HG02678 (cell line): ENCODE measurements around the gene ADM.

Source experiments
- ATAC-seq: cut with Tn5 transposase; IDR thresholded peaks from one replicate; pipeline ENCODE4 v1.9.1; 2021; ENCODE audit warnings: mild to moderate bottlenecking, moderate library complexity; ENCODE audit not compliant: unreplicated experiment

ADM gene

GRCh38 chr11:10289765-10290380, 15.0 kb upstream of the ADM start:
- ATAC-seq, result no peak

DNA sequence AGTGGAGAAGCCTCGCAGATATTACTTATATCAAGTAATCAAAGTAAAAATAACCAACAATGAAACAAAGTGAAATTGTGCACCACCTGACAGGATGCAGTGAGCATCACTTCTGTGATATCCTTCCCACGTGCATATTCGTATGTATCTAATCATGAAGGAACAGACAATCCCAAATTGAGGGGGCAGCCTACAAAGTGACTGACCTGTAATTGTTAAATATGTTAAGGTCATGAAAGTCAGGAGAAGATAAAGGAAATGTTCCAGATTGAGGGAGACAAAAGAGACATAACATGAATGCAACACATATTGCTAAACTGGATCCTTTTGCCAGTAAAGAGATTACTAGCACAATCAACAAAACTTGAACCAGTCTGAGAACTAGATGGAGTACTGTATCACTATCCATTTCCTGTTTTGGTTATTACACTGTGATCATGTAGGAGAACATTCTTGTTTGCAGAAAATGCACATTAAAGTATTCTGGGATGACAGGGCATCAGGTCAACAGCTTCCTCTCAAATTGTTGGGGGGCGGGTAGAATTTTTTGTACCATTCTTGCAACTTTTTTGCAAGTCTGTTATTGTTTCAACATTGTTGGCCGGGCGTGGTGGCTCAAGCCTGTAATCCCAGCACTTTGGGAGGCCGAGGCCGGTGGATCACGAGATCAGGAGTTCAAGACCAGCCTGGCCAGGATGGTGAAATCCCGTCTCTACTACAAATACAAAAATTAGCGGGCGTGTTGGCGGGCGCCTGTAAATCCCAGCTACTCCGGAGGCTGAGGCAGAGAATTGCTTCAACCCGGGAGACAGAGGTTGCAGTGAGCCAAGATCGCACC, 12.9 kb upstream of the ADM start:
- ATAC-seq, result no peak

DNA sequence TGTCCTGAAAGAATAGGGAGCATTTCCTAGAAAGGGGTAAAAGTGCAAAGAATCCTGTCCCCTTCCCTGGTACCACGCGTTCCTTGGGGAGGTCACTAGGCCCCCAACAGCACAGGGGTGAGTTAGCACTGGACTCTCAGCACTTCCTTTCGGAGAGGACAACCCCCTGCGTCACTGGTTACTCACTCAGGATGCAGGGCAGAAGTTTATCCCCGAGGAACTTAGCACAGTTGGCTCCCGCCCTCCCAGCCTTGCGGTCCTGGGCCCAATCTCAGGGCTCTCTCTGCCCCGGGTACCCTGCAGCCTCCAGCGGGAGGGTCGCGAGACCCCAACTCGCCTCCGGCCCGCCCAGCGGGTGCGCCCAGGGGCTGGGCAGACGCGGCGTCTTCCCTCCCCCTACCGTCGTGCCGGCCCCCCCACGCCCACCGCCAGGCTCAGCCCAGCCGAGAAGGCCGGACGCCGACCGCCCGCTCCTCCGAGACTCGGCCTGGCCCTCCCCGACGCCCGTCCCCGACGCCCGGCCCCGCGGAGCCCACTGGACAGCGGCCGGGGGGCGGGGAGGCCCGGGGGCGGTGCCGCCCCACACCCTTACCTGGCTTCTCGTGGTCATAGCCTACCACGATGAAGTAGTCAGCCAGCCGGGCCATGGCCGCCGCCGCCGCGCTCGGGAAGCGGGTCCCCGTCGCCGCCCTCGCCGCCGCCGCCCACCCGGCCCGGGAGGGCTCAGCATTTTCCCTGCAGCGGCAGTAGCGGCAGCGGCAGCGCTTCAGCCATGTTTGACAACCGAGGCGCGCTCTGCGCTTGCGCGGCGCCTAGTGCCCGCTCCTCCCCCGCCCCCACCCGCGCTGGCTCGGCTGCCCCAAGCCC, 11.2 kb upstream of the ADM start, which contains the start of gene SBF2:
Gene SBF2, minus strand, starts transcription at position 797 of the 867 bp plus-strand sequence. Its CDS starts 150 bp downstream, at position 647.
- ATAC-seq, result peak; percentile 45

DNA sequence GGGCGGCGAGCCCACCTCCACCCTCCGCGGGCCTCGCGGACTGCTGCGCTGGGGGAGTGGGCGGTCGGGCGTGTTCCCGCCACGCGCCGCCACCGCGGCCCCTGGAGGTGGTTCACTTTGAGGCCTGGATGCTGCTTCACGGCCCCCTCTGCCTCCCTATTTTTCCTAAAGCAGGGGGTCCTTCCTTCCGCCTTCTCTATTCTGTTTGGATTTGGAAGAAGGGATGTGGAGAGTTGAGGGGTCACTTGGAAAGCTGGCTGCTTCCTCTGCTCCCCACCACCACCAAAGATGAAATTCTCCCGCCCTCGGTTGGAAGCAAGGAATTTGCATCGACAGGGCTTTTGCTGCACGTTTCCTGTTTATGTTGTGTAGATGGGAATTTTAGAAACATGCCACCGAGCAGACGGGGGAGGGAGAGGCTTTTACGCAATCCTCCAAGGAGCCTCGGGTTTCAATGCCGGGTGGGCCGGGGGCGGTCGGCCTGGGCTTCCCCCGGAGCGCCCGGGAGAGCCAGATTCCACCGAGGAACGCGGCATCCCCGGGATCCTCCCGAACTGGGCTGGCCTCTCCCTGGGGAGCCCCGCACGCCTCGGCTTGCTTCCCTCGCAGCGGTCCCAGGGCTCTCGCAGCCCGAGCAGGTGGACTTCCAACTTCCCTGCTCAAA, 10.5 kb upstream of the ADM start:
- ATAC-seq, result no peak

GRCh38 chr11:10295064-10295901, 9.6 kb upstream of the ADM start:
- ATAC-seq, result no peak

DNA sequence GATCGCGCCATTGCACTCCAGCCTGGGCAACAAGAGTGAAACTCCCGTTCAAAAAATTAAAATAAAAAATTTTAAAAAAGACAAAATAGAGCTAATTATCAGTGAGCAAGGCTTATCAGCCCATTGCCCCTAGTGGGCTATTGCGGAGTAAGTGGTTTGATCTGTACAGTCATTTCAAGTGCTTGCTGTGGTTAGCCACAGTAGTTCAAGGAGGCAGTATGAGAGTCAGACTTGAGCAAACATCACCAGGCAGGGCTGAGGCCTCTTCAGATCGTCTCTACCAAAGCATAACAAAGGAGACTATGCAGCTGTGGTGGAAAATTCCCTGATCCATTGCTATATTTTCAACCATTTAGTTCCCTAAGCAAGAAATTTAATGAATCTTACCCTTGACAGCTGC, 6.5 kb upstream of the ADM start:
- peak; percentile 95 for ATAC-seq

GRCh38 chr11:10301656-10302358, 3.1 kb upstream of the ADM start:
- no peak for ATAC-seq

- ATAC-seq, result no peak
Measured at GRCh38 chr11:10302359-10302743, 2.5 kb upstream of the ADM start.

DNA sequence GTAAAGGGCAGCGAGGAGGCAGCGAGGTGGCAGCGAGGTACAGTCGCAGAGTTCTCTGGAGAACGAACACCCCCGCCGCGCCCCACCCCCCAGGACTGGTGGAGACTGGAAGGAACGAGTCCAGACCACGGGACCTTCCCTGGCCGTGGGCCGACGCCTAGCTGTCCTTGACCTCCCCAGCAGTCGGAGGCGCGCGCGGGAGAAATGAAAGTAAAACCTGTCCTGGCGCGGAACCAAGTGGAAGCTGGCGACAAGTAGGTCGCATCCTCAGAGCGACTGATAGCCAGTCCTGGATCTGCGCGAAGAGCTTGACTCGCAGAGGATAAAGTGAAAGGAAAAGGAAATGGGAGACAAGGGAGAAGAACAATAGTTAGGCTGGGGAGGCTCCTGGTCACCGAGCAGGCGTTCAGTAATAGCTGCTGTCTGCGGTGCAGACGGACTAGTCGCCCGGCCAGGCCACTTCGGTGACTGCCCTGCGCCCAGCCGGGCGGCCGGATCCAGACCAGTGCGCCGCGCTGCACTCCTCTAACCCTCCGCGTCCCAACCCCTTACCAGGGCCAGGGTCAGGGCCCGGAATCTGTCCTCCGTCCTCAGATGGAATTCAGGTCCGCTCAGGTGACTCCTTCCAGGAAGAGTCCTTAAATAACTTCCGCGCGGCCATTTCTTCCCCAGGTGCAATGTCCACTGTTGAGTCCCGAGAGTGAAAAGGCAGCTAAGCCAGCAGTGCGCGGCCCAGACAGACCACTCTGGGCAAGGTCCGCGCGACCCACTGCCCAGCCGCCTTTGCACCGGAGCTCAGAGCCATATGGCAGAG, 1.9 kb upstream of the ADM start:
- no peak for ATAC-seq

DNA sequence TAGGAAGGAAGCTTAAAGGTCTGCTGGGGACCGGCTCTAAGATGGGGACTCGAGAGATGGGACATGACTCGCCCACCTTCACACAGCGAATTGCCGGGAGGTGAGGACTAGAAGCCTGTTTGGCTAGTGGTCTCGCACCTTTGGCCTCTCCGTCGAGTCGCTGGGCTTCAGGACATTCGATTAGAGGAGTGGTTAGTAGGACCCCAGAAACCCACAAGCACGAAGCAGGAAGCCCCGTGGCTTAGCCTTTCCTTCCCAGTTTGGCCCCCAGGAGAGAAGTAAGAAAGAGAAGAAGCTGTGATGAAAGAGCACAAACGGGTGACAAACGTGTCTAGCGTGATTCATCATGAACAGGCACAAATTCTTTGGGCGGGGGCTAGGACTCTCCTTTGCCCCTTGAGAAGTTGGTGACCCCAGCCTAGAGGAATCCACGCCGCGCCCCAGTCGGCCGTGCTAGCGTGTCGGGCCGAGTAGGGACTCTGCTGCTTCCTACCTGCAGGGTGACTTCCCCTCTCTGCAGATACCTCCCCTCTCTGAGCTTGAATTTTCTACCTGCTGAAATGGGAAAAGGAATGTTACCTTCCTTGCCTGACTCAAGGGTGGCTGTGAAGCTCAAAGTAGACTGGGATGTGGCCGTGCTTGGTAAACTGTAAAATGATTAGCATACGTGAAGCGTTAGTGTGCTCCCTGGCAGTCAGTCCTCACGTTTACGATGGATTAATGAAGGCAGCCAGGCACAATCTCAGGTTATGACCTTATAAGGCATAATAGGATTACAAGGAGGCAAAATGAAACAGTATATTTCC, 1.1 kb upstream of the ADM start:
- no peak for ATAC-seq

DNA sequence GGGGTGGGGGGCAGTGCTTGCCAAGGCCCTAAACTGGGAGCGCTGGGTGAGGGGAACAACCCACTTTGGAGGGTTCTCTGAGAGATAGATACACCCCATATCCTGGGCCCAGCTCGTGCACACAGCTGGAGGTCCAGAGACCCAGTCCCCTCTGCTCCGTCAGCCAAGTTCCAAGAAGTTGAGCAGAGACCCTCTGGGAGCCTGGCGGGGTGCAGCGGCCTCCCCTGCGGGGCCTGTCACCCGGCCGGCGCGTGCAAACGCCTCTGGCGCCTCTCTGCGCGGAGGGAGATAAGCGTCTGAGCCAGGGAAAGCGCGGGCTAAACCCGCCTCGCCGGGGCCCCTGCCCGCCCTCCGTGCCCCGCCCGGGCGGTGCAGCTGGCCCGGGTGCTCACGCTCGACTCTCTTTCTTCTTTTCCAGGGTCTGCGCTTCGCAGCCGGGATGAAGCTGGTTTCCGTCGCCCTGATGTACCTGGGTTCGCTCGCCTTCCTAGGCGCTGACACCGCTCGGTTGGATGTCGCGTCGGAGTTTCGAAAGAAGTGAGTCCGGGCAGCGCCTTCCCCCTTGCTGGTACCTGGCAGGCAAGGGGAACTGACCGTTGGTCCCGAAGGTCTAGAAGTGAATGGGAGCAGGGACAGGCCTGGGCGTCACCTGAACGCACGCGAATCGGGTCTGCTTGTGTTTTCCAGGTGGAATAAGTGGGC, 540 bp downstream of the ADM start:
- ATAC-seq, result no peak

- ATAC-seq, result no peak
Measured at GRCh38 chr11:10305964-10306918, 1.4 kb downstream of the ADM start.

DNA sequence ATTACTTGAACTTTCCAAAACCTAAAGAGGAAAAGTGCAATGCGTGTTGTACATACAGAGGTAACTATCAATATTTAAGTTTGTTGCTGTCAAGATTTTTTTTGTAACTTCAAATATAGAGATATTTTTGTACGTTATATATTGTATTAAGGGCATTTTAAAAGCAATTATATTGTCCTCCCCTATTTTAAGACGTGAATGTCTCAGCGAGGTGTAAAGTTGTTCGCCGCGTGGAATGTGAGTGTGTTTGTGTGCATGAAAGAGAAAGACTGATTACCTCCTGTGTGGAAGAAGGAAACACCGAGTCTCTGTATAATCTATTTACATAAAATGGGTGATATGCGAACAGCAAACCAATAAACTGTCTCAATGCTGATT, 2.1 kb downstream of the ADM start:
- no peak for ATAC-seq

- peak; percentile 70 for ATAC-seq
Measured at GRCh38 chr11:10307400-10308200, 2.7 kb downstream of the ADM start.
